Lower leg skin (tissue), 3 donors: Measurements from ENCODE around the gene TAMALIN.

ENCODE experiments used
- POLR2A ChIP-seq, 2 donors: fragments of 450-650 bp; IDR thresholded peaks; one replicate each; pipeline ENCODE4 v1.6.1; 2016 to 2017; ENCODE audit warnings: antibody characterized with exemption in 2 of 2, mild to moderate bottlenecking in 1 of 2, moderate library complexity in 1 of 2
- TF ChIP-seq, protein P1 (sequence below), 3 donors: fragments of 450-650 bp; IDR thresholded peaks; one replicate each; pipeline ENCODE4 v1.5.1; 2016; ENCODE audit warnings: antibody characterized with exemption in 3 of 3, mild to moderate bottlenecking in 3 of 3, moderate library complexity in 2 of 3

GRCh38 chr12:52038447-52038846, 31.7 kb downstream of the TAMALIN start:
- TF ChIP-seq POLR2A (IDR thresholded peaks at IDR 0.05), result no peak
- TF ChIP-seq, protein P1, sequence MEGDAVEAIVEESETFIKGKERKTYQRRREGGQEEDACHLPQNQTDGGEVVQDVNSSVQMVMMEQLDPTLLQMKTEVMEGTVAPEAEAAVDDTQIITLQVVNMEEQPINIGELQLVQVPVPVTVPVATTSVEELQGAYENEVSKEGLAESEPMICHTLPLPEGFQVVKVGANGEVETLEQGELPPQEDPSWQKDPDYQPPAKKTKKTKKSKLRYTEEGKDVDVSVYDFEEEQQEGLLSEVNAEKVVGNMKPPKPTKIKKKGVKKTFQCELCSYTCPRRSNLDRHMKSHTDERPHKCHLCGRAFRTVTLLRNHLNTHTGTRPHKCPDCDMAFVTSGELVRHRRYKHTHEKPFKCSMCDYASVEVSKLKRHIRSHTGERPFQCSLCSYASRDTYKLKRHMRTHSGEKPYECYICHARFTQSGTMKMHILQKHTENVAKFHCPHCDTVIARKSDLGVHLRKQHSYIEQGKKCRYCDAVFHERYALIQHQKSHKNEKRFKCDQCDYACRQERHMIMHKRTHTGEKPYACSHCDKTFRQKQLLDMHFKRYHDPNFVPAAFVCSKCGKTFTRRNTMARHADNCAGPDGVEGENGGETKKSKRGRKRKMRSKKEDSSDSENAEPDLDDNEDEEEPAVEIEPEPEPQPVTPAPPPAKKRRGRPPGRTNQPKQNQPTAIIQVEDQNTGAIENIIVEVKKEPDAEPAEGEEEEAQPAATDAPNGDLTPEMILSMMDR (IDR thresholded peaks at IDR 0.05), result no peak
